Hepatocyte (in vitro differentiated cells): ENCODE data around the gene MYMX. TPM values are rescaled to one million over a fixed set of nuclear protein-coding genes. Genes with fewer than 3 reads are reported as not detected.

ENCODE experiments used
- DNase-seq: peaks from one replicate; pipeline ENCODE4 v3.0.0-alpha.2; 2016; ENCODE audit warnings: low spot score
- H2AFZ ChIP-seq: fragments of 200-600 bp; sonication (generic); 2 replicates; pipeline ENCODE4 v1.6.0; 2016; ENCODE audit warnings: antibody characterized with exemption, mild to moderate bottlenecking
- H3K27ac ChIP-seq: fragments of 200-600 bp; sonication (generic); 2 replicates; pipeline ENCODE4 v1.5.1; 2016; ENCODE audit warnings: mild to moderate bottlenecking
- H3K27me3 ChIP-seq: fragments of 200-600 bp; sonication (generic); 2 replicates; pipeline ENCODE4 v1.6.1; 2016
- H3K36me3 ChIP-seq: fragments of 200-600 bp; sonication (generic); replicated peaks from 2 replicates; pipeline ENCODE4 v1.5.1; 2016; ENCODE audit warnings: low read depth; ENCODE audit not compliant: insufficient read depth
- H3K4me1 ChIP-seq: fragments of 200-600 bp; sonication (generic); 2 replicates; pipeline ENCODE4 v1.5.1; 2016; ENCODE audit warnings: mild to moderate bottlenecking, moderate library complexity; ENCODE audit not compliant: insufficient read depth
- H3K4me2 ChIP-seq: fragments of 200-600 bp; sonication (generic); 2 replicates; pipeline ENCODE4 v1.6.0; 2016
- H3K4me3 ChIP-seq: fragments of 200-600 bp; sonication (generic); 2 replicates; pipeline ENCODE4 v1.5.1; 2016; ENCODE audit warnings: mild to moderate bottlenecking
- H3K79me2 ChIP-seq: fragments of 200-600 bp; sonication (generic); 2 replicates; pipeline ENCODE4 v1.6.0; 2017; ENCODE audit warnings: mild to moderate bottlenecking
- H3K9me2 ChIP-seq: fragments of 200-600 bp; sonication (generic); replicated peaks from 2 replicates; pipeline ENCODE4 v1.6.0; 2017; ENCODE audit warnings: mild to moderate bottlenecking; ENCODE audit not compliant: insufficient read depth
- H3K9me3 ChIP-seq: fragments of 200-600 bp; sonication (generic); 2 replicates; pipeline ENCODE4 v1.5.1; 2016; ENCODE audit warnings: low read depth, mild to moderate bottlenecking
- H4K20me1 ChIP-seq: fragments of 200-600 bp; sonication (generic); 2 replicates; pipeline ENCODE4 v1.6.0; 2016; ENCODE audit warnings: mild to moderate bottlenecking; ENCODE audit not compliant: insufficient read depth, poor library complexity, severe bottlenecking
- EZH2 ChIP-seq: fragments of 200-600 bp; sonication (generic); IDR thresholded peaks from 2 replicates; pipeline ENCODE4 v1.6.1; 2016; ENCODE audit warnings: antibody characterized with exemption, mild to moderate bottlenecking, borderline replicate concordance
- EZH2phosphoT487 ChIP-seq: fragments of 200-600 bp; sonication (generic); IDR thresholded peaks from one replicate; pipeline ENCODE4 v1.6.1; 2018; ENCODE audit warnings: antibody characterized with exemption, mild to moderate bottlenecking, low read depth, moderate library complexity; ENCODE audit not compliant: unreplicated experiment, severe bottlenecking
- WGBS: methylation state at CpG from one replicate; pipeline ENCODE4 v1.1.6; 2016; ENCODE audit warnings: low lambda C conversion rate; ENCODE audit errors: missing lambda C conversion rate; 5-methylcytosine and 5-hydroxymethylcytosine counted together
- polyA plus RNA-seq: library from polyadenylated mRNA; unstranded; fragments of >200 nt; fragmentation: Nextera tagmentation; extraction: Ambion mirVana; gene quantifications from 2 replicates; pipeline ENCODE4 v1.2.1, GENCODE V29; 2016
- total RNA-seq: library from RNA; depleted of rRNA; stranded (reverse); fragments of >200 nt; gene quantifications from 2 replicates; pipeline ENCODE4 v1.2.3, GENCODE V29; 2014
- TF ChIP-seq, protein P1 (sequence below): fragments of 200-600 bp; sonication (generic); IDR thresholded peaks from 2 replicates; pipeline ENCODE4 v1.5.1; 2016; ENCODE audit warnings: antibody characterized with exemption, mild to moderate bottlenecking; ENCODE audit not compliant: poor library complexity

MYMX gene
- total and polyA plus RNA-seq, 2 experiments from 2014 or later = not detected

DNA sequence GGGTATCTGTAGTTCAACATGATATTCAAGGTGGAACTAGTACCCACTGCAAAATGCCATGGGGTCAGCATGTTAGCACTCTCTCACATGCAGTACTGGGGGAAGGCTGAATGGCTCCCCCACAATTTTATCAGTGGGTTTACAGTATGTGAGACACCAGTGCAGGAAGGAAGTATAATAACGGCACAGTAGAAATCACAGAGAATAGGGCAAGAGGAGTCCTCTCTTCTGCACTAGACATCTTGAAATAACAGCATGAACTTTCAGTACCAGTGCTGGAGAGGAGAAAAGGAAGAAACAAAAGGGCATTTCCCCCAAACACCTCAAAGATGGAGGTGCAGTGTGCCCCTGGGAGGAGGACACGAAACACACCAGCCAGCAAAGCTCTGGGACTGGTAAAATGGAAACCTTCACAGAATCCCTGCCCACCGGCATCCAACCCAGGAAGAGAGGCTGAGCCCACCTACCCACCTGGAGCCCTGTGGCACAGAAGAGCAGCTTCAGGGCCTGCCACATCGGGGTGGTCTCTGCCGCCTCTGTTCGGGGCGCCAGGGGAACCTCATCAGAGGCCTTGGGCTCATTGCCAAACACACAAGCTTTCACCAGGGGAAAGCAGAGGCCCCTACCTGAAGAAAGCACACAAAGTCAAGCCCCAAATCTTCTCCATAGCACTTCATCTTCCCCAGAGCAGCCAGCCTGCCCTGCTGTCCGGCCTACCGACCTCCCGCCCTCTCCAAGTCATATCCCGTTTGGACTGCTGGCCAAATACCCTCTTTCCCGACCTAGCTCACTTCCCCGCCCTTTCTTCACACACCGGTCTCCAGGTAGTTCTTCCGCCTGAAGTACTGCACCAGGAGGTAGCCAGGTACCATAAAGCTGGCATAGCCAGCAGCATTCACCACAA lies 39.4 kb downstream of the MYMX start:
- Histone ChIP-seq H3K9me3 (no peaks in the 10 kb centered on the region), H3K4me2 (peak overlapping the region; percentile 98), H4K20me1 (peaks cover 39% of the 10 kb centered on the region), H3K4me3 (peak overlapping the region; percentile 100), H3K9me2 (no peaks in the 10 kb centered on the region), H3K4me1 (peaks cover 5% of the 10 kb centered on the region), H3K79me2 (peaks cover 42% of the 10 kb centered on the region), H3K27ac (peak overlapping the region; percentile 96), H3K27me3 (no peaks in the 10 kb centered on the region), H3K36me3 (no peaks in the 10 kb centered on the region), H2AFZ (peak overlapping the region; percentile 95)
- WGBS = 24% methylated on average over 15 of the region's 15 CpGs
- DNase-seq = no peak
- TF ChIP-seq, protein P1, sequence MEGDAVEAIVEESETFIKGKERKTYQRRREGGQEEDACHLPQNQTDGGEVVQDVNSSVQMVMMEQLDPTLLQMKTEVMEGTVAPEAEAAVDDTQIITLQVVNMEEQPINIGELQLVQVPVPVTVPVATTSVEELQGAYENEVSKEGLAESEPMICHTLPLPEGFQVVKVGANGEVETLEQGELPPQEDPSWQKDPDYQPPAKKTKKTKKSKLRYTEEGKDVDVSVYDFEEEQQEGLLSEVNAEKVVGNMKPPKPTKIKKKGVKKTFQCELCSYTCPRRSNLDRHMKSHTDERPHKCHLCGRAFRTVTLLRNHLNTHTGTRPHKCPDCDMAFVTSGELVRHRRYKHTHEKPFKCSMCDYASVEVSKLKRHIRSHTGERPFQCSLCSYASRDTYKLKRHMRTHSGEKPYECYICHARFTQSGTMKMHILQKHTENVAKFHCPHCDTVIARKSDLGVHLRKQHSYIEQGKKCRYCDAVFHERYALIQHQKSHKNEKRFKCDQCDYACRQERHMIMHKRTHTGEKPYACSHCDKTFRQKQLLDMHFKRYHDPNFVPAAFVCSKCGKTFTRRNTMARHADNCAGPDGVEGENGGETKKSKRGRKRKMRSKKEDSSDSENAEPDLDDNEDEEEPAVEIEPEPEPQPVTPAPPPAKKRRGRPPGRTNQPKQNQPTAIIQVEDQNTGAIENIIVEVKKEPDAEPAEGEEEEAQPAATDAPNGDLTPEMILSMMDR = no peak
- TF ChIP-seq EZH2 = no peak
- no peak for TF ChIP-seq EZH2phosphoT487

DNA sequence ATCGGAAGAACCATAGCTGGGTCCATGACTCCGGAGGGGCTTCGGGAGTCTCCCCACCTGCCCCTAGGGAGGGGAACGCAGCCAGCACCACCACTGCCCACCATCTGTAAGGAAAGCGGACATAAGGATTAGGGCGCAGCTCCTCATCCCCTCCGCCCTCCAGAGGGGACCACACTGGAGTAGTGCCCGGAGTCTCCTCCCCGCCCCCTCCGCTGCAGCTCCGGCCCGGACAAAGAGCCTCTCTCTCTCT lies 40.0 kb downstream of the MYMX start:
- H3K36me3 ChIP-seq = no peaks in the 10 kb centered on the region
- peak overlapping the region; percentile 95 for H2AFZ ChIP-seq
- 2% methylated on average over 8 of the region's 12 CpGs for WGBS
- no peak for DNase-seq
- H3K9me3 ChIP-seq = no peaks in the 10 kb centered on the region
- peak overlapping the region; percentile 98 for H3K4me2 ChIP-seq
- H3K4me1 ChIP-seq = peaks cover 5% of the 10 kb centered on the region
- peak overlapping the region; percentile 96 for H3K27ac ChIP-seq
- no peaks in the 10 kb centered on the region for H3K9me2 ChIP-seq
- peak overlapping the region; percentile 100 for H3K4me3 ChIP-seq
- peaks cover 33% of the 10 kb centered on the region for H4K20me1 ChIP-seq
- TF ChIP-seq EZH2 (no peak), EZH2phosphoT487 (no peak)
- TF ChIP-seq, protein P1 = no peak
- H3K79me2 ChIP-seq = peaks cover 36% of the 10 kb centered on the region
- no peaks in the 10 kb centered on the region for H3K27me3 ChIP-seq

DNA sequence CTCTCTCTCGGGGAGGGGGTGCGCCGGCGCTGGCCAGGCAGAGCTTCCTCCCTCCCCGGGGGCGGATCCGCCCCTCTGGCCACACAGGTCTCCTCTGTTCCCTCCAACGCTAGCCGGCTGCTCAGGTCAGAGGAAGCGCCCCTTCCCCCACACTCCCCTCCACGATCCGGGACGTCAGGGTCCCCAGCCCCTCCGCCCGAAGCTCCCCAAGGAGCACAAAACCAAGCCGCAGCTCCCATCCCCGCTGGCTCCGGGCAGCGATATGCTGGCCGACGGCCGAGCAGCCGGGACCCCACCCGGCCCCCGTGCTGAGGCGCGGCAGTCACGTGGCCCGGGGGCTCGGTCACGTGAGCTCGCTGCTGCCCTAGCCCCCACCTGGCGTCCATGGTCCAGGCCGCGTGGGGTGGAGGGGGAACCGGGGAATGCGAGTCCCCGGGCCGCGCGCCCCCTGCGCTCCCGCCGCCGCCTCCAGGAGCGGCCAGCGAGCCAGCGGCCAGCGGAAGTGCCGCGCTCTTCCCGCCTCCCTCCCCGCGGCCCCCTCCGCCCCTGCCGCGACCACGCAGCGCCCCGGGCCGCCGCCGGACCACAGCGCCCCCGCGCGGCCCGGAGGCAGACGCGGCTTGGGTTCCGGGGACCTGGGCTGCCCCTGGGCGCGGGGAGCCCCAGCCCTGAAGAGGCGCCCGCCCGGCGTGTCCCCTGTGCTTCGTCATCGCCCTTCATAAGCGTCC lies 40.5 kb downstream of the MYMX start, which contains the start of gene SLC35B2:
Gene SLC35B2 (minus strand): TSS at position 504 of the 728 bp plus-strand sequence. CDS start 118 bp downstream, at position 386.
- Histone ChIP-seq H3K27ac (peak within 1 kb of the TSS; percentile 96), H3K9me2 (no peaks in the 10 kb centered on the region), H3K27me3 (no peaks in the 10 kb centered on the region), H3K4me1 (peaks cover 5% of the 10 kb centered on the region), H3K36me3 (no peaks in the 10 kb centered on the region), H2AFZ (peak within 1 kb of the TSS; percentile 95), H3K9me3 (no peaks in the 10 kb centered on the region), H4K20me1 (peaks cover 28% of the 10 kb centered on the region), H3K4me3 (peak within 1 kb of the TSS; percentile 100), H3K4me2 (peak within 1 kb of the TSS; percentile 98), H3K79me2 (peaks cover 34% of the 10 kb centered on the region)
- WGBS = 1% methylated on average over 29 of the region's 80 CpGs
- peak; percentile 89 for DNase-seq
- TF ChIP-seq EZH2phosphoT487 (no peak), EZH2 (no peak)
- TF ChIP-seq, protein P1 = peak; percentile 70
